SW 1271 (cell line): ENCODE data around the gene ECHDC1.

Experiments used
- DNase-seq, 2 experiments: peaks; one replicate each; lab custom pipeline; 2025; lab: John Stamatoyannopoulos, UW

The ECHDC1 gene

DNA sequence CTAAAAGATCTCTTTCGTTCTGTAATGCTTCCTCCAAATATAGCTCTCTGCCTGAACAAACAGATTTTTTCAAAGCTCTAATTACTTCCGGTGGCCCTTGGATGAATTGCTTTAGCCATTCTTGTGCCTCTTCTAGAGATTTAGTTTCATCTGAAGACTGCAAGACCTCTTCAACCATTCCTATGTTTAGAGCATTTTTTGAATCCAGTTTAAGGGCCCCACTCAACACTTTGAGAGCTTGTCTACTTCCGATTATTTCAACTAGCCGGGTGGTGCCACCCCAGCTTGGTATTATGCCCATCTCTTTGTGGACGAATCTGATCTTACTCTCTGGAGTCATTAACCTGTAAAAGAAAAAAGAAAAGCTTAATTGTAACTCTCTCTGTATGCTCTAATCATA is 53.5 kb downstream of the ECHDC1 start:
- no peak for DNase-seq

DNA sequence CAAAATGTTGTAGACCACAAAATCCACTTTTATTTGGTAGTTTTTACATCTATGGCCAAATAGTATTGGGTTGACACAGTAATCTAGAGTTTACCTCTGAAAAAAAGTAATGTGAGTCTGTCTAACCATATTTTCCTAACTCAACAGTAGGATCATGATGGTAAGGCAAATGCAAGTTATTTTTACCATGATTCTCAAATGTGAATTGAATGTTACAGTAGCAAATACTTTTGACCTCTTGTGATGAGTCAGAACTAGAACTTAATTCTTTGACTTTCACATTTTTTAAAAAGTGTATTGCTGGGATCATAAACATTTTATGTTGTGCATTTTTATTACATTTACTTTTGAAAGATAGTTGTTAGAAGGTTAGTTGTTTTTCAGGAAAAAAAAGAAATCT is 54.7 kb downstream of the ECHDC1 start:
- no peak for DNase-seq

DNA sequence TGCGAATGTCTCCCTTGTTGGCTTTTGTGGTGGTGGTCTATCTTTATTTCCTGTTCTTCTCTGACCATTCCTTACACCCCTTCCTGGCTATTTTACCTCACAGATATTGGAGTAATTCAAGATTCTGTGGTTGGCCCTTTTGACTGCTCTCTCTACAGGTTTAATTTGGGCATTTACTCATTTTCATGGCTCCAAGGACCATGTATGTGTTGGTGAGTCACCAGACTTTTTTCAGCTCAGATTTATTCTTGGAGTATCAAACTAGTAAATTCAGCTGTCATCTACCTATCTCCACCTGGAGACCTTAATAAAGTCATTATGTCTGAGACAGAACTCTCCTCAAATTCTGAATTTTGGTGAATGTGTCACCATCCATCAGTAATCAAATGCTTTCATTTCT is 61.2 kb downstream of the ECHDC1 start:
- no peak for DNase-seq

DNA sequence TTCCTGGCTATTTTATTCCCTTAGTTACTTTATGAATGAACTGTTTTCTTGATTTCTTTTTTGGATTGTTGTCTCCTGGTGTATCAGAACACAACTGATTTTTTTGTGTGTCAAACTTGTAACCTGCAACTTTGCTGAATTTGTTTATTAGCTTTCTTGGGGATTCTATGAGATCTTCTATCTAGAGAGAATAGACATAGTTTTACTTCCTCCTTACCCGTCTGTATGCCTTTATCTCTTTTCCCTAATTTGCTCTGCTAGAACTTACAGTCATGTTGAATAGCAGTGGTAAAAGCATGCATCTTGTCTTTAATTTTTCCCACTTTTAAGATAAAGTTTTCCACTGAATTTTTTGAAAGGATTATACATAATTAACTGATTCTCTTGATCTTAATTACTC is 63.6 kb downstream of the ECHDC1 start:
- DNase-seq: no peak

DNA sequence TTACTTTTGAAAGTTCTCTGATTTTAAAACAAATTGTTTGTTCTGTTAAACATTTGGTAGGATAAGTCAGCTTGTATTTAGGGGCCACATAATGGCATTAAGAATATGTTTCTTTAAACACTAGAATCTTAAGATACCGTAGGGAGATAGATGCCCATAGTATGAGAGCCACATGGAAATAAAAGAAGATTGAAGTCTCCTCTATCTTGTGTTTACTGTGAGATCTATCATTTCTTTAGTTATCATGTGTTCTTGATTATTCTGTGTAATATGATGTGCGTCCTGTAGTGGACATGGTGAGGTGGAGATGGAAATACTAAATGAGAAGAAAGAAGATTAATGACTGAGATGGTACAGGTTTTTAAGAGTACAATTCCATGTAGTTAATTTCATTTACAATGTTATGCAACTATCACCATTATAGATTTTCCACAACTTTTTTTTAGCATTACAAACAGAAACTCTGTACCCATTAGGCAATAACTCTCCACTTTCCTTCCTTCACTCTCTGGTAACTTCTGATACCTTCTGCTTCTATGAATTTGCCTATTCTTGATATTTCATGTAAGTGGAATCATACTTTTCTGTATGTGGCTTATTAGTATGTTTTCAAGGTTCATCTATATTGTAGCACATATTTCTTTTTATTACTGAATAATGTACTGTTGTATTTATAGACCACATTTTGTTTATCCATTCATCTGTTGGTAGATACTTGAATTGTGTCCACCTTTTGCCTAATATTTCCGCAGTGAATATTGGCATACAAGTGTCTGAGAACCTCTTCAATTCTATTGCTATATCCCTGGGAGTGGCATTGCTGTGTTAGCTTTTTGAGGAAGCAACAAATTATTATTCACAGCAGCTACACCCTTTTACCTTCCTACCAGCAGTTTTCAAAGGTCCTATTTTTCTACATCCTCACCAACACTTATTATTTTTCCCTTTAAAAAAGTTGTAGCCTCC is 65.2 kb downstream of the ECHDC1 start:
- no peak for DNase-seq

DNA sequence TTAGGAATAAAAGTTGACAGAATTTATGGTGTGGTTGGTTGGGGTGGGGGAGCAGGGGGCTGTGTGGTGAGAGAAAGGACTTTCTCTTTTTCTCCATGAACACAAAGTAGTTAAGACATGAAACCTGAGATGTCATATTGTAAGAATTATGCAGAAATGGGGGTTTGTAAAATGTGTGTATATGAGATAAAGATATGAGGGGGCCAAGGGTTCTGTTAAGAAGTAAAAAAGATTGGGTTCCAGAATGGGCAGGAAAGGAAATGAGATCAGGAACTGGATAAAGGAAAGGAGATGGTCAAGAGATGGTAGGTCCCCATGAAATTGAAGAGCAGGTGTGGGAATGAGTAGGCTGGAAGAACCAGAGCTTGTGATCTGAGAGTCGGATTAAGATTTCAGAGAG is 67.1 kb downstream of the ECHDC1 start:
- DNase-seq: no peak

DNA sequence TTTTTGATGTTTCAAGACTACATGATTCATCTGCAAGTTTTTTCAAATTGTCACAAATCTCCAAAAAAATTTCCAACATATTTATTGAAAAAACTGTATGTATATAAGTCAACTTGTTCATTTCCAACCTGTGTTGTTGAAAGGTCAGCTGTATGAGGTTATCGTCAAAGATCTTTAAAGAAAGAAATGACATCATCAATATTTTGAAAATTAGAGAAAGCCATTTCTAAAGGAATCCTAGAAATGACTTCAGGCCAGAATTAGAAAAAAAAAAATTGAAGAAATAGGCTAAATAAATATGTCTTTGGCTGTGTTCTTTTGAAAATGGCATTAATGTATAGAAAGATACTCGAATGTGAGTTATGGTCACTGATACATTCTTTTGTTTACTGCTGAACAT is 69.9 kb downstream of the ECHDC1 start:
- no peak for DNase-seq

DNA sequence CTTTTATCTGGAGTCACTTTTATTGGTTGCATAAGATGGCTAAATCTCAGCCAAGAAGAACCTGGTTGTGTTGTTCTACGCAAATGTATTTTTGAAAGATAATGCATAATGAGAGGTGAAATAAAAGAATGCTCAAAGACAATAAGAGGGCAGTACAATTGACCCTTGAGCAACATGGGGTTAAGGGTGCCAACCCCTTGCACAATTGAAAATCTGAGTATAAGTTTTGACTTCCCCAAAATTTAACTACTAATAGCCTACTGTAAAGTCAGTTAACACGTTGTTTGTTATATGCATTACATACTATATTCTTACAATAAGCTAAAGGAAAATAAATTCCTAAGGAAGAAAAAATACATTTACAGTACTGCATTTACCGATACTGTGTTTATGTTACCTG is 70.8 kb downstream of the ECHDC1 start:
- no peak for DNase-seq

DNA sequence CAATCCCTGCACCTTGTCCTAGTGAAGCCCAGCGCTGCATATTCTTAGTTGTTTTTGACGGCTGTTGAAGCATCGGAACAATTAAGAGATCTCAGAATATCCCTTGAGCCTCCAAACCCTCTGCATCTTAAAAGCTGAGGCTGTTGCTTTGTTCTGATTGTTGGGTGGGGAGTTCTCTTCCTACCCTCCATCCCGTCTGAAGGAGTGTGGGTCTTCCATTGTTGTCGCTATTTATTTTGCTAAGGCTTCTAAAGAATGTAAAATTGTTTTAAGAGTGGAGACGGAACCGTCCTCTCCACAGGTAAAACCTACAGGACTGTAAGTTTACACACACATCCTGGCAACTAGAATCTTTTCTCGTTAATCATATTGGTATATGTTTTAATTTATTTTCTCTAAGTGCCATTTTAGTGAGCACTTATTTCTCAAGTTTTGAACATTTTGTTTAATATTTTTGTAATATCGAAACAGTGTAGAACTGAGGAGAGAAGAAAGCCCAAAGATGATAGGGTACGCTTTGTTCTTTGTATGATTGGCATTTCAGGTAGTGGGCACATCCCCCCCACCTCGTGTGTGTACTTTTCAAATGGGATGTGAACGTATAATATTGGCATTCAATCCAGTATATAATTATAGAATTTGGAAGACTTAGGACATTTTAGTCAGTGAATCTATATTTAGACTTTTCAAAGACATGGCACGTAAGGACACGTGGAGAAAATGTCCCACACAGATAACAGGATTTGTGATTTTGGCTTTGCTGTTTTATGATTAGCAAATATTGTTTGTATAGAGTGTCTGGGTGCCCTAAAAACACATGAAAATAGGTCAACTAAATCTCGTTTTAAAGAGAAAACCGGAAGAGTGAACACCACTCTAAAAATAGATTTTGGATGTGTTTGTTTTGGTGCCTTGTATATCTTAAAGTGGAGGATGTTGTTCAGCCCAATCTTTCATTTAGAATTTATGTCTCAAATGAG is 75.5 kb downstream of the ECHDC1 start:
- peak in 1 of 2 experiments; percentile 25 for DNase-seq

DNA sequence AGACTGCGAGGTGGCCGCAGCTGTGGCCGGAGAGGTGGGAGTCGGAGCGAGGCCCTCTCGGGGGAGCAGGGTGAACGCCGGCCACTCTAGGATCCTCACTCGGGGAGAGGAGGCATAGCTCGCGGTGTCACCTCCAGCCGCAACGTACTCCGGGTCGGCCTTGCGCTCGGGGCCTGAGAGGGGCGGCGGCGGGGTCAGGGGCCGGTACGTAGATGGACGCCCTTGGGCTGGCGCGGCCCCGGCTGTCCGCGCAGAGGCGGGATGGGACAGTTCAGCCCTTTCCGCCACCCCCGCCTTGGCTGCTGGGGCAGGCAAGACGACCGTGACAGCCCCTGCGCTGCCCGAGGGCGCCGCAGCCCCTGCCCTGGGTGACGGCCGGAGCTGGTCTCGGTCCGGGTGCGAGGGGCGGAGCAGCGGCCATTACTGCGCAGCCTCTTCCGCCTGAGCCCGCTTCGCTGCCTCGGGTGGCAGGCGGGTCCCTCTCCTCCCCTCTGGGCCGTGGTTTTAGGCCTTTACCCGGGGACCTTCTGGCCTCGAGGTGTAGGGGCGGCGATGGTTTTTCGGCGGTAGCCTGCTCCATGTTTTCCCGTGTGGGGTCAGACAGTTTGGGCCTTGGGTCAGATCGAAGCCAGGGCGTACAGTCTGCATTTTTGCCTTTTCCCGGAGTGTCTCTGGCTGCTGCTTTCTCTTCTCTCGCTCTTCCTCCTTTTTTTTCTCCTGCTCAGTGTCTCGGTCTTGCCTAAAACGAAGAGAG is 76.3 kb downstream of the ECHDC1 start:
- peak; percentile 12 to 51 for DNase-seq

DNA sequence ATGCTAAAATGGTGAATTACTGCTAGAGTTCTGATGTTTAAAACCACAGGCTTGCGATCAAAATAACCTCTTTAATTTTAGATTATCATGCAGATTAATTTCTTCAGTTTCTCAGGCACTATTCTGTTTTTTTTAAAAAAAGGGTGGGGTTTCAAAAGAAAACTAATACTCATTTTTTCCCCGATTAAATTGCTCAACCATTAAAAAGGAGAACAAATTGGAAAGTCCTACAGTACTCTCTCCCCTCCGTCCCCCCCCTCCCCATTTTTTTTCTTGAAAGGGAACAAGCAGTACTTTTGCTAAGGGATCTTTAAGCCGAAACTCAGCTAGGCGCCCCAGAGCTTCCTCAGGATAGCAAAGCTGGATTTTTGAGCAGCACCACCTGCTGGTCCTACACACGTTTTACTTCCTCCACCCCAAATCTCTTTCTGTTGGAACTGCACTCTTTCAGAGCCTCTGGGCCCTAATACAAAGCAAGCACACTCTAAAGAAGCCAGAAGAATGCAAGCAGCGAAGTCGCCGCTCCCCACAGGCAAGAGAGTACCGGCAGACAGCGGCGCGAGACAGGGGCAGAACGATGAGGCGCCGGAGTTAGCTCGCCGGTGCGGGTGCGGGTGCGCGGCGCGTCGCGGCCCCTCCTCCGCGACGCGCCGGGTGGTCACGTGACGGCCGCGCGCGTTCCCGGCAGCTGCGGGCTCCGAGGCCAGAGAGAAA is 77.1 kb downstream of the ECHDC1 start, which contains the start of gene RNF146:
Gene RNF146 (plus strand): TSS at position 687 of the 714 bp plus-strand sequence. CDS start 13,475 bp downstream, outside the sequence.
- DNase-seq: peak; percentile 44 to 83

DNA sequence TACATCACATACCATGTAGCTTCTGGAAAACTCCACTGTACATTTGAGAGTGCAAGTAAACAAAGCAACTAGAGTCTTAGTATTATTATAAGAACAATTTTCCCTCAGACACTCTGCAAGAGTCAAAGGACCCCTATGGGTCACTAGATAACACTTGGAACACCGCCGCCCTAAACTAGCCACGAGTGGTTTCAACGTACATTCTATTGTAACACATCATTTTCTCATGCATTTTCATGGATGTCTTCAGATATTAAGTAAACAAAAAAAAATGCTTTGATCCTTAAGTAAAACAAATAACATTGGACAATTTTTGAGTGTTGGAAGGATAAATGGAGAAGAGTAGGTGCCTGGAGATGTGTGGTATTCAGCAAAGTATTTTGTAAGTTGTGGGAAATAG is 79.9 kb downstream of the ECHDC1 start:
- no peak for DNase-seq

DNA sequence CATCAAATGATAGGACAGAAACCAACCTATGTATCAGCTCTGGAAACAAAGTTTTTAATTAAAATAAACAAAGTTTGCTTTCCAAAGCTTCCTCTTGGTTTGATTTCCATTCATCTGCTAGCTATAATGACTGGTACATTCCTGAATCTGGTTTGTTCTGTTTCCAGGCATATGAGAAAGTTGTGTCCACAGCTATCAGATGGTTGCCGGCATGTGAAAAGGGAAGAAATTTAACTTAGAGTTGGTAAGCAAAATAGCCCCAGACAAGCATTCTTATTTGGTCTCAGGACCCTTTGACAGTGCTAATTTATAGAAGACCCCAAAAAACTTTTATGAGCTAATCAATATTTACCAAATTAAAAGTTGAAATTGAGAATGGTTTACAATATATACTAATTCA is 80.5 kb downstream of the ECHDC1 start:
- no peak for DNase-seq

DNA sequence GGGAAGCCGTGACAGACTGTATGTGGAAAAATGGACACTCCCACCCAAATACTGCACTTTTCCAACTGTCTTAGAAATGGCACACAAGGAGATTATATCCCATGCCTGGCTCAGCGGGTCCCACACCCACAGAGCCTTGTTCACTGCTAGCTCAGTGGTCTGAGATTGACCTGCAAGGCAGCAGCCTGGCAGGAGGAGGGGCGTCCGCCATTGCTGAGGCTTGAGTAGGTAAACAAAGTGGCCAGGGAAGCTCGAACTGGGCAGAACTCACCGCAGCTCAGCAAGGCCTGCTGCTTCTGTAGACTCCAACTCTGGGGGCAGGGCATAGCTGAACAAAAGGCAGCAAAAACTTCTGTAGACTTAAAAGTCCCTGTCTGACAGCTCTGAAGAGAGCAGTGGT is 88.1 kb downstream of the ECHDC1 start:
- DNase-seq: no peak

DNA sequence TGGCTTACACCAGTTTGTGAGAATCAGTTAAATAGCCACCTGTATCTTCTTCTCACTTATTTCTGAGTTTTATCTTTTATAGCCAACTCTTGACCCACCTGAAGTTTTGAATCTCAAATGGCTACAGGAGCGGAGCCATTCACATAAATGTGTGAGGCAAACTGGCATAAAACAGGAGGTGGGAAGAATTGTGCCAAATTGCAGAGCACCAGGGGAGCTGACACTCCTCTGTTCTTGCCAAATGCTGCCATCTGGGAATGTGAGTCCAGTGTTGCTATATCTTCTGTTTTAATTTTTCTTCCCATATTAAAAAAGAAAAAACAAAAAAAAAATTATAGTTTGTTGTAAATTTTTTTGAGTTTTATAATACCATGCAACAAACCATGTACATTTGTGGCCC is 93.8 kb downstream of the ECHDC1 start:
- no peak for DNase-seq

DNA sequence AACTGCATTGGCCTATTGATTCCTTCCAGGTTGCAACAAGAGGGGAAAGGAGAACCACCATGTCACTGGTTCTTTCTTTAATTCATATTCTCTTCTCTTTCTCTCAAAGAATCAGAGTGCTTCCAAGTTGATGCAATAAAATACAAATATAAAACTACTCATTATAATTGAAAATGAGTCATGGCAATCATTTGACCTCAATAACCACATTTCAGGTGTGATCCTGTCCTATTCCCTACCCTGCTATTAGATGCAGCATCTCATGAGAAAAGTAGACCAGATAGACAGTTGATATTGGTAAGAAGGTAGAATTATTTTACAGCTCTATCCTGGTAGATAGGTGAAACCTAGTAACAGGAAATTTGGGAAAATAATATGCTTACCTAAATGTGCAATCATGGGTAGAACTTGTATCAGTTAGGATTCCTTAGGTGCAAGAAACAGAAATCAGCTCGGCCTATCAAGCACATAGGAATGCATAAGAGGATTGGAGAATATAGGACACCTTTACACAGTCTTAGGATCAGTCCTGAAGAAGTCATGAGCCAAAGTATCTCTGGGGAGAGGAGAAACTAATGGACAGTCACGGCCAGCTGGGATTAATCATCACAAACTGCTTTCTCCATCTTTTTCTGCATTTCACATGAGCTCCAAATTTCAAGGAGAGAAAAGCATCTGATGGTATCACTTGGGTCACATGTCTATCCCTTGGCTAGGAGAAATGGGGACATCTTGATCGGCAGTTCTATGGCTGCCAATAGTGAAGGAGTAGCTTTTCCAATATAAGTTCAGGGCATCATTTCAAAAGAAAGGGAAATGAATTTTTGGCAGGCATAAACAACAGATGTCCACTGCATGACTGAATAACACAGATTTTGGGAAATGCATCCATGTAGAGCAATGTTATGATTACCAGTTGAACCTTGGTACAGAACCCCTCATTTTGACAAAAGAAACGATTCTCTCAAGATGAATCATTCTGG is 96.0 kb downstream of the ECHDC1 start:
- no peak for DNase-seq

DNA sequence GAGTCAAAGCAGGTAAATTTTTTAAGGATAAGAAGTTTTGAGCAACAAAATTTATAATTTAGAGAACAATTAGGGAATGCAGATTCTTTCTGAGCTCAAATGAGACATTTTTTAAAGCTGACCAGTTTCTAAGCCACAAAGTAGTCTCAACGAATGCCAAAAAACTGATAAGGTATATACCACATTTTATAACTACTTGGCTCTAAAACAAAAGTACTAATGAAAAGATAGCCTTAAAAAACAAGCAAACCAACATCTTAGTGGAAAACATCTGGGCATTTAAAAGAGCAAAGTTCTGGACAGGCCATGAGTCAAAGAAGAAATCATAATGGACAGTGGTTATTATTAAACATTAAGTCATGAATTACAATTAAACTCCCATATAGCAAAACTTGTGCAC is 99.9 kb downstream of the ECHDC1 start:
- DNase-seq: no peak
